Colonic mucosa (tissue), 4 donors: ENCODE measurements around the gene SOBP. TPM values are rescaled to one million over a fixed set of nuclear protein-coding genes. Genes with fewer than 3 reads are reported as not detected.

Experiments
- DNase-seq: peaks from one replicate; pipeline ENCODE4 v3.0.0-alpha.2; 2020
- H3K27ac ChIP-seq: fragments of 200-600 bp; one replicate; pipeline ENCODE4 v1.8.0; 2021
- H3K27me3 ChIP-seq: fragments of 200-600 bp; one replicate; pipeline ENCODE4 v1.8.0; 2021
- H3K36me3 ChIP-seq: fragments of 200-600 bp; one replicate; pipeline ENCODE4 v1.8.0; 2021
- H3K4me1 ChIP-seq: fragments of 200-600 bp; one replicate; pipeline ENCODE4 v1.8.0; 2021; ENCODE audit warnings: mild to moderate bottlenecking
- H3K4me3 ChIP-seq: fragments of 200-600 bp; one replicate; pipeline ENCODE4 v1.8.0; 2021
- H3K9ac ChIP-seq, 2 donors: one replicate each; pipeline ENCODE4 v1.7.0; 2013; ENCODE audit warnings: control low read depth in 2 of 2, low read depth in 2 of 2, low read length in 2 of 2
- H3K9me3 ChIP-seq: fragments of 200-600 bp; one replicate; pipeline ENCODE4 v1.8.0; 2021
- CTCF ChIP-seq: fragments of 200-600 bp; IDR thresholded peaks from one replicate; pipeline ENCODE4 v1.8.0; 2022; ENCODE audit warnings: antibody characterized with exemption, mild to moderate bottlenecking
- intact Hi-C: fragments of 100-400 bp; cut with DNase I; formaldehyde crosslinking; loops from one replicate; pipeline ENCODE4 v1.14.1; 2022
- total RNA-seq, 2 donors: library from RNA; stranded (reverse); fragmentation: NEBNext Ultra II Directional in 1 of 2; extraction: Animal tissue kit (Norgen Biotek cat#: 25700) in 1 of 2; gene quantifications; one replicate each; pipeline ENCODE4 v1.2.1, GENCODE V29; 2021
- donor health status: healthy.
- donor health status: DM: no; HTN: no; CAD: no.
- donor health status: DM: no; HTN: no; CAD: no.

SOBP gene
- total RNA-seq, 2 donors from 2014 or later = 0.67 to 3.4 TPM

- no peak for DNase-seq
- no peak overlapping the region for H3K27ac ChIP-seq
- intact Hi-C loops = no loop called here
Measured at GRCh38 chr6:107689951-107690642, 200.2 kb downstream of the SOBP start.

GRCh38 chr6:107690643-107691061 is 200.7 kb downstream of the SOBP start:
- H3K27ac ChIP-seq = no peak overlapping the region
- no peaks in the 10 kb centered on the region for H3K27me3 ChIP-seq
- DNase-seq = no peak
- H3K4me1 ChIP-seq = no peaks in the 10 kb centered on the region
- no peaks in the 10 kb centered on the region for H3K36me3 ChIP-seq
- no peak for TF ChIP-seq CTCF
- no peak overlapping the region for H3K4me3 ChIP-seq
- no peak overlapping the region for H3K9ac ChIP-seq
- no peaks in the 10 kb centered on the region for H3K9me3 ChIP-seq
- intact Hi-C loops = no loop called here

More at GRCh38 chr6:107689951-107690642, 200.2 kb downstream of the SOBP start:
- no peaks in the 10 kb centered on the region for H3K4me1 ChIP-seq
- no peaks in the 10 kb centered on the region for H3K9me3 ChIP-seq
- no peak overlapping the region for H3K9ac ChIP-seq
- H3K27me3 ChIP-seq = no peaks in the 10 kb centered on the region
- H3K4me3 ChIP-seq = no peak overlapping the region
- no peak for TF ChIP-seq CTCF
- no peaks in the 10 kb centered on the region for H3K36me3 ChIP-seq

GRCh38 chr6:107691062-107691751 is 201.3 kb downstream of the SOBP start:
- H3K9me3 ChIP-seq = no peaks in the 10 kb centered on the region
- TF ChIP-seq CTCF = no peak
- DNase-seq = no peak
- intact Hi-C loops = no loop called here
- no peaks in the 10 kb centered on the region for H3K27me3 ChIP-seq
- no peak overlapping the region for H3K9ac ChIP-seq
- no peak overlapping the region for H3K27ac ChIP-seq
- no peaks in the 10 kb centered on the region for H3K4me1 ChIP-seq
- no peak overlapping the region for H3K4me3 ChIP-seq
- no peaks in the 10 kb centered on the region for H3K36me3 ChIP-seq

- Histone ChIP-seq H3K27me3 (no peaks in the 10 kb centered on the region), H3K9ac (no peak overlapping the region), H3K9me3 (no peaks in the 10 kb centered on the region), H3K36me3 (no peaks in the 10 kb centered on the region), H3K4me1 (no peaks in the 10 kb centered on the region), H3K27ac (no peak overlapping the region), H3K4me3 (no peak overlapping the region)
- no peak for TF ChIP-seq CTCF
- intact Hi-C loops = no loop called here
- no peak for DNase-seq
Measured at GRCh38 chr6:107692351-107692750, 202.4 kb downstream of the SOBP start.

GRCh38 chr6:107695061-107695720 is 205.3 kb downstream of the SOBP start:
- intact Hi-C loops = no loop called here

More at GRCh38 chr6:107695061-107695720, 205.3 kb downstream of the SOBP start:
- H3K27ac ChIP-seq = no peak overlapping the region
- no peak for TF ChIP-seq CTCF
- no peaks in the 10 kb centered on the region for H3K27me3 ChIP-seq
- no peaks in the 10 kb centered on the region for H3K4me1 ChIP-seq
- H3K9me3 ChIP-seq = no peaks in the 10 kb centered on the region
- no peaks in the 10 kb centered on the region for H3K36me3 ChIP-seq
- DNase-seq = no peak
- H3K9ac ChIP-seq = no peak overlapping the region
- H3K4me3 ChIP-seq = no peak overlapping the region
